Loucy (cell line): Measurements from ENCODE around the gene SLC44A1.

Source experiments
- H2AFZ ChIP-seq: fragments of 200-600 bp; sonication (generic); 2 replicates; pipeline ENCODE4 v1.6.0; 2016; ENCODE audit warnings: antibody characterized with exemption, mild to moderate bottlenecking, low read length, moderate library complexity
- H3F3A ChIP-seq: fragments of 200-600 bp; 2 replicates; pipeline ENCODE4 v1.6.0; 2016; ENCODE audit warnings: antibody characterized with exemption, low read depth, mild to moderate bottlenecking
- H3K27me3 ChIP-seq: fragments of 200-600 bp; sonication (generic); 2 replicates; pipeline ENCODE4 v1.6.1; 2014; ENCODE audit warnings: low read length, mild to moderate bottlenecking; ENCODE audit not compliant: insufficient read depth, poor library complexity, severe bottlenecking
- H3K36me3 ChIP-seq: fragments of 200-600 bp; sonication (generic); 2 replicates; pipeline ENCODE4 v1.6.1; 2016; ENCODE audit warnings: low read length; ENCODE audit not compliant: insufficient read depth
- H3K4me1 ChIP-seq: fragments of 200-600 bp; sonication (generic); 2 replicates; pipeline ENCODE4 v1.5.1; 2014; ENCODE audit warnings: low read length, mild to moderate bottlenecking; ENCODE audit not compliant: insufficient read depth, poor library complexity, severe bottlenecking
- H3K4me2 ChIP-seq: fragments of 200-600 bp; sonication (generic); 2 replicates; pipeline ENCODE4 v1.6.0; 2014; ENCODE audit warnings: antibody characterized with exemption, low read length, low read depth, mild to moderate bottlenecking; ENCODE audit not compliant: poor library complexity, severe bottlenecking
- H3K4me3 ChIP-seq: fragments of 200-600 bp; sonication (generic); 2 replicates; pipeline ENCODE4 v1.5.1; 2014; ENCODE audit warnings: low read length, mild to moderate bottlenecking, mixed read lengths; ENCODE audit not compliant: poor library complexity, severe bottlenecking
- H3K79me2 ChIP-seq: fragments of 200-600 bp; sonication (generic); 2 replicates; pipeline ENCODE4 v1.6.1; 2014; ENCODE audit warnings: low read length; ENCODE audit not compliant: insufficient read depth
- H3K9ac ChIP-seq: fragments of 200-600 bp; sonication (generic); 2 replicates; pipeline ENCODE4 v1.6.0; 2014; ENCODE audit warnings: mild to moderate bottlenecking, low read depth, low read length, moderate library complexity; ENCODE audit not compliant: poor library complexity, severe bottlenecking
- H3K9me2 ChIP-seq: fragments of 200-600 bp; sonication (generic); replicated peaks from 2 replicates; pipeline ENCODE4 v1.6.1; 2016; ENCODE audit warnings: low read depth, low read length, mixed read lengths
- H3K9me3 ChIP-seq: fragments of 200-600 bp; sonication (generic); 2 replicates; pipeline ENCODE4 v1.6.1; 2014; ENCODE audit warnings: mild to moderate bottlenecking, antibody characterized with exemption, low read length, low read depth; ENCODE audit not compliant: insufficient read depth
- H4K20me1 ChIP-seq: fragments of 200-600 bp; sonication (generic); 2 replicates; pipeline ENCODE4 v1.6.0; 2014; ENCODE audit warnings: antibody characterized with exemption, low read length, mild to moderate bottlenecking; ENCODE audit not compliant: insufficient read depth, poor library complexity, severe bottlenecking
- EZH2phosphoT487 ChIP-seq: fragments of 200-600 bp; IDR thresholded peaks from 2 replicates; pipeline ENCODE4 v1.6.1; 2018; ENCODE audit warnings: antibody characterized with exemption, mild to moderate bottlenecking, moderate library complexity, borderline replicate concordance
- TF ChIP-seq, protein P1 (sequence below): fragments of 200-600 bp; sonication (generic); conservative IDR thresholded peaks from 2 replicates; pipeline ENCODE4 v1.5.1; 2014; ENCODE audit warnings: mild to moderate bottlenecking, antibody characterized with exemption, low read length

The SLC44A1 gene

GRCh38 chr9:105479846-105480245, 235.4 kb downstream of the SLC44A1 start:
- no peak overlapping the region for H3K4me2 ChIP-seq
- H3K27me3 ChIP-seq: no peaks in the 10 kb centered on the region
- H3K79me2 ChIP-seq: no peaks in the 10 kb centered on the region
- H3K36me3 ChIP-seq: no peaks in the 10 kb centered on the region
- no peak overlapping the region for H3K9ac ChIP-seq
- H4K20me1 ChIP-seq: no peaks in the 10 kb centered on the region
- no peaks in the 10 kb centered on the region for H3K9me2 ChIP-seq
- no peak overlapping the region for H3K4me3 ChIP-seq
- no peaks in the 10 kb centered on the region for H3F3A ChIP-seq
- no peaks in the 10 kb centered on the region for H3K9me3 ChIP-seq
- H3K4me1 ChIP-seq: no peaks in the 10 kb centered on the region
- TF ChIP-seq, protein P1, sequence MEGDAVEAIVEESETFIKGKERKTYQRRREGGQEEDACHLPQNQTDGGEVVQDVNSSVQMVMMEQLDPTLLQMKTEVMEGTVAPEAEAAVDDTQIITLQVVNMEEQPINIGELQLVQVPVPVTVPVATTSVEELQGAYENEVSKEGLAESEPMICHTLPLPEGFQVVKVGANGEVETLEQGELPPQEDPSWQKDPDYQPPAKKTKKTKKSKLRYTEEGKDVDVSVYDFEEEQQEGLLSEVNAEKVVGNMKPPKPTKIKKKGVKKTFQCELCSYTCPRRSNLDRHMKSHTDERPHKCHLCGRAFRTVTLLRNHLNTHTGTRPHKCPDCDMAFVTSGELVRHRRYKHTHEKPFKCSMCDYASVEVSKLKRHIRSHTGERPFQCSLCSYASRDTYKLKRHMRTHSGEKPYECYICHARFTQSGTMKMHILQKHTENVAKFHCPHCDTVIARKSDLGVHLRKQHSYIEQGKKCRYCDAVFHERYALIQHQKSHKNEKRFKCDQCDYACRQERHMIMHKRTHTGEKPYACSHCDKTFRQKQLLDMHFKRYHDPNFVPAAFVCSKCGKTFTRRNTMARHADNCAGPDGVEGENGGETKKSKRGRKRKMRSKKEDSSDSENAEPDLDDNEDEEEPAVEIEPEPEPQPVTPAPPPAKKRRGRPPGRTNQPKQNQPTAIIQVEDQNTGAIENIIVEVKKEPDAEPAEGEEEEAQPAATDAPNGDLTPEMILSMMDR: no peak
- TF ChIP-seq EZH2phosphoT487: no peak
- no peak overlapping the region for H2AFZ ChIP-seq

DNA sequence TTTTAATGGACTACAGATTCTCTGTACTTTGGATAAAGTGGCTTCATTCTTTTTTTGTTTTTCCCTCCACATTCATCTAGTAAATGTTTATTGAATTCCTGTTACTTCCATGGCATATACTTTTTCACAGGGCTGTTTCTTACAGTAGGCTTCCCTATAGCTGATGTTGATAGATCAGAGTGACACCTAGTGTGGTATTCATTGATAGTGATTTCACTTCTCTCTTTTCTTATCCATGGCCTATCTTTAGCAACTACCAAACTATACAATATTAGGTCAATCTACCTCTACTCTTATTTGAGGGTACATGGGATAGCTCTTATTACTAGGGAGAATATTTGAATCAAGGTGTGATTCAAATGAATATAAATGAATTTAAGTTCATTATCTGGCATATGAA, 239.2 kb downstream of the SLC44A1 start:
- H3K27me3 ChIP-seq: no peaks in the 10 kb centered on the region
- no peaks in the 10 kb centered on the region for H3F3A ChIP-seq
- TF ChIP-seq, protein P1: no peak
- no peak for TF ChIP-seq EZH2phosphoT487
- H3K36me3 ChIP-seq: no peaks in the 10 kb centered on the region; the same call in 1 of the 2 replicates
- no peak overlapping the region for H2AFZ ChIP-seq
- no peaks in the 10 kb centered on the region for H3K4me1 ChIP-seq
- H3K9me2 ChIP-seq: no peaks in the 10 kb centered on the region
- no peaks in the 10 kb centered on the region for H3K79me2 ChIP-seq
- no peaks in the 10 kb centered on the region for H4K20me1 ChIP-seq
- H3K4me3 ChIP-seq: no peak overlapping the region
- no peak overlapping the region for H3K4me2 ChIP-seq
- no peak overlapping the region for H3K9ac ChIP-seq
- no peaks in the 10 kb centered on the region for H3K9me3 ChIP-seq

GRCh38 chr9:105484226-105484625, 239.8 kb downstream of the SLC44A1 start:
- H3K4me1 ChIP-seq: no peaks in the 10 kb centered on the region
- no peak overlapping the region for H2AFZ ChIP-seq
- no peaks in the 10 kb centered on the region for H3K79me2 ChIP-seq
- no peak overlapping the region for H3K9ac ChIP-seq
- TF ChIP-seq, protein P1: no peak
- TF ChIP-seq EZH2phosphoT487: no peak
- H3K27me3 ChIP-seq: no peaks in the 10 kb centered on the region
- no peak overlapping the region for H3K4me3 ChIP-seq
- H4K20me1 ChIP-seq: no peaks in the 10 kb centered on the region
- H3K36me3 ChIP-seq: no peaks in the 10 kb centered on the region; the same call in 1 of the 2 replicates
- no peaks in the 10 kb centered on the region for H3F3A ChIP-seq
- H3K4me2 ChIP-seq: no peak overlapping the region
- H3K9me3 ChIP-seq: no peaks in the 10 kb centered on the region
- H3K9me2 ChIP-seq: no peaks in the 10 kb centered on the region
